Neural cell (in vitro differentiated cells): ENCODE results near the gene CDH4. TPM values are rescaled to one million over a fixed set of nuclear protein-coding genes. Genes with fewer than 3 reads are reported as not detected.
"Not testable (repeated sequence)": the region's sequence is repeated elsewhere in the genome, so short reads cannot be mapped to it uniquely, and the experiment has no call there.

Source experiments
- H2AFZ ChIP-seq: fragments of 200-600, 300-800 bp; sonication (generic), shearing (Covaris generic); 2 replicates; pipeline ENCODE4 v1.6.0; 2014; ENCODE audit warnings: low read depth, mild to moderate bottlenecking, antibody characterized with exemption, low read length, moderate library complexity
- H3F3A ChIP-seq: fragments of 200-600 bp; shearing (Covaris generic); 2 replicates; pipeline ENCODE4 v1.6.1; 2016; ENCODE audit warnings: mild to moderate bottlenecking, moderate library complexity, mixed read lengths, antibody characterized with exemption, low read length; ENCODE audit not compliant: insufficient read depth, poor library complexity, severe bottlenecking
- H3K27ac ChIP-seq: fragments of 200-600, 300-800 bp; sonication (generic), shearing (Covaris generic); 2 replicates; pipeline ENCODE4 v1.5.1; 2014; ENCODE audit warnings: mild to moderate bottlenecking, low read length, moderate library complexity
- H3K27me3 ChIP-seq: fragments of 300-800, 200-600 bp; sonication (generic), shearing (Covaris generic); 2 replicates; pipeline ENCODE4 v1.6.0; 2014; ENCODE audit warnings: mild to moderate bottlenecking, low read depth, low read length, moderate library complexity; ENCODE audit not compliant: insufficient read depth
- H3K36me3 ChIP-seq: fragments of 300-800, 200-600 bp; sonication (generic), shearing (Covaris generic); 2 replicates; pipeline ENCODE4 v1.5.1; 2014; ENCODE audit warnings: mild to moderate bottlenecking, antibody characterized with exemption, low read length, moderate library complexity; ENCODE audit not compliant: insufficient read depth
- H3K4me2 ChIP-seq: fragments of 300-800, 200-600 bp; sonication (generic), shearing (Covaris generic); 2 replicates; pipeline ENCODE4 v1.6.0; 2014; ENCODE audit warnings: mild to moderate bottlenecking, low read length
- H3K4me3 ChIP-seq: fragments of 300-800, 200-600 bp; sonication (generic), shearing (Covaris generic); 2 replicates; pipeline ENCODE4 v1.5.1; 2014; ENCODE audit warnings: mild to moderate bottlenecking, low read length, moderate library complexity
- H3K79me2 ChIP-seq: fragments of 200-600 bp; shearing (Covaris generic); replicated peaks from 2 replicates; pipeline ENCODE4 v1.6.0; 2014; ENCODE audit warnings: mild to moderate bottlenecking, low read length, moderate library complexity; ENCODE audit not compliant: insufficient read depth
- H3K9ac ChIP-seq: fragments of 300-800, 200-600 bp; sonication (generic), shearing (Covaris generic); 2 replicates; pipeline ENCODE4 v1.6.1; 2016; ENCODE audit warnings: mild to moderate bottlenecking, low read length, mixed read lengths
- H3K9me2 ChIP-seq: fragments of 200-600 bp; shearing (Covaris generic); 2 replicates; pipeline ENCODE4 v1.6.1; 2016; ENCODE audit warnings: mild to moderate bottlenecking, low read length, mixed read lengths; ENCODE audit not compliant: insufficient read depth
- H3K9me3 ChIP-seq: fragments of 200-600, 300-800 bp; sonication (generic), shearing (Covaris generic); 2 replicates; pipeline ENCODE4 v1.6.1; 2016; ENCODE audit warnings: mild to moderate bottlenecking, mixed run types, low read length, moderate library complexity, mixed read lengths
- H4K20me1 ChIP-seq: fragments of 200-600 bp; shearing (Covaris generic); 2 replicates; pipeline ENCODE4 v1.6.1; 2016; ENCODE audit warnings: mild to moderate bottlenecking, mixed run types; ENCODE audit not compliant: insufficient read depth
- EP300 ChIP-seq: fragments of 450-650 bp; conservative IDR thresholded peaks from 2 replicates; pipeline ENCODE4 v1.6.1; 2014; ENCODE audit warnings: antibody characterized with exemption, mild to moderate bottlenecking, moderate library complexity; ENCODE audit not compliant: poor library complexity, severe bottlenecking
- EZH2 ChIP-seq: fragments of 200-600, 300-800 bp; shearing (Covaris generic), sonication (generic); IDR thresholded peaks from 2 replicates; pipeline ENCODE4 v1.6.1; 2014; ENCODE audit warnings: antibody characterized with exemption, low read length, borderline replicate concordance, mild to moderate bottlenecking; ENCODE audit not compliant: insufficient read depth, poor library complexity, severe bottlenecking
- MXI1 ChIP-seq: fragments of 450-650 bp; conservative IDR thresholded peaks from 2 replicates; pipeline ENCODE4 v1.6.1; 2014; ENCODE audit warnings: antibody characterized with exemption, mild to moderate bottlenecking; ENCODE audit not compliant: poor library complexity, severe bottlenecking
- SMC3 ChIP-seq: fragments of 450-650 bp; conservative IDR thresholded peaks from 2 replicates; pipeline ENCODE4 v1.6.1; 2014; ENCODE audit warnings: antibody characterized with exemption, mild to moderate bottlenecking, moderate library complexity; ENCODE audit not compliant: poor library complexity
- TAF1 ChIP-seq: IDR thresholded peaks from 2 replicates; pipeline ENCODE4 v1.6.1; 2012; ENCODE audit warnings: low read depth
- polyA plus RNA-seq: library from polyadenylated mRNA; depleted of rRNA; stranded (reverse); fragments of >200 nt; gene quantifications from 2 replicates; pipeline ENCODE4 v1.2.3, GENCODE V29; 2014
- TF ChIP-seq, protein P1 (sequence below): IDR thresholded peaks from 2 replicates; pipeline ENCODE4 v1.6.1; 2012; ENCODE audit warnings: borderline replicate concordance
- TF ChIP-seq, protein P2 (sequence below): fragments of 450-650 bp; IDR thresholded peaks from 2 replicates; pipeline ENCODE4 v1.5.1; 2014; ENCODE audit warnings: antibody characterized with exemption, mild to moderate bottlenecking, moderate library complexity; ENCODE audit not compliant: poor library complexity, severe bottlenecking

The CDH4 gene
- polyA plus RNA-seq, 1 donor from 2014 or later = 24.6 TPM

DNA sequence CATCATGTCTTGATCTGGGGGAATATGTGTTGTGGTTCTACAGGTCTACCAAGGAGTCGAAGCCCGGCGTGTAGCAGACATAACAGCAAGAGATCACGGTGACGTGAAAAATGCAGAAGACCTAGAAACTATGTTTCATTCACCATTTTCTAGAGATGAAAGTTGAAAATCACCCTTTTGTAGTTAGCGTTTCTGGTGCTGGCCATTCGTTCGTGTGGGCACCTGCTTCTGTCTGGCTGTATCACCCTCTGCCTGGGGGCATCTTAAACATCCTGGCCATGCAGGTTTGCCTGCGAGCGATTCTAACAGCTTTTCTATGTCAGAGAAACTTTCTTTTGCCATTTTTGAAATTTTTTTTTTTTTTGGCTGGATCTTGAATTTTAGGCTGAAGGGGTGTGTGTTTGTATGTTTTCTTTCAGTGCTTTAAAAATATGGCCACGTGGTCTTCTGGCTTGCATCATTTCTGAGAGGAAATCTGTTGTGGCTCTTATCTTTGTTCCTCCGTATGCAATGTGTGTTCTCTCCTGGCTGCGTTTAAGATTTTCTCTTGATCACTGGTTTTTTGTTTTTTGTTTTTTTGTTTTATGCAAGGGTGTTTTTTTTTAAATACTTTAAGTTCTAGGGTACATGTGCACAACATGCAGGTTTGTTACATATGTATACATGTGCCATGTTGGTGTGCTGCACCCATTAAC lies 226.7 kb downstream of the CDH4 start:
- Histone ChIP-seq H3K27me3 (no peaks in the 10 kb centered on the region), H3F3A (no peaks in the 10 kb centered on the region), H3K36me3 (no peaks in the 10 kb centered on the region), H4K20me1 (no peaks in the 10 kb centered on the region), H3K79me2 (no peaks in the 10 kb centered on the region), H3K27ac (no peak overlapping the region), H3K4me2 (no peak overlapping the region), H2AFZ (no peak overlapping the region), H3K9ac (no peak overlapping the region), H3K9me3 (no peaks in the 10 kb centered on the region), H3K9me2 (no peaks in the 10 kb centered on the region), H3K4me3 (no peak overlapping the region)
- TF ChIP-seq EZH2 = no peak
- no peak for TF ChIP-seq MXI1
- TF ChIP-seq EP300 = no peak
- TF ChIP-seq TAF1 = no peak
- TF ChIP-seq, protein P1, sequence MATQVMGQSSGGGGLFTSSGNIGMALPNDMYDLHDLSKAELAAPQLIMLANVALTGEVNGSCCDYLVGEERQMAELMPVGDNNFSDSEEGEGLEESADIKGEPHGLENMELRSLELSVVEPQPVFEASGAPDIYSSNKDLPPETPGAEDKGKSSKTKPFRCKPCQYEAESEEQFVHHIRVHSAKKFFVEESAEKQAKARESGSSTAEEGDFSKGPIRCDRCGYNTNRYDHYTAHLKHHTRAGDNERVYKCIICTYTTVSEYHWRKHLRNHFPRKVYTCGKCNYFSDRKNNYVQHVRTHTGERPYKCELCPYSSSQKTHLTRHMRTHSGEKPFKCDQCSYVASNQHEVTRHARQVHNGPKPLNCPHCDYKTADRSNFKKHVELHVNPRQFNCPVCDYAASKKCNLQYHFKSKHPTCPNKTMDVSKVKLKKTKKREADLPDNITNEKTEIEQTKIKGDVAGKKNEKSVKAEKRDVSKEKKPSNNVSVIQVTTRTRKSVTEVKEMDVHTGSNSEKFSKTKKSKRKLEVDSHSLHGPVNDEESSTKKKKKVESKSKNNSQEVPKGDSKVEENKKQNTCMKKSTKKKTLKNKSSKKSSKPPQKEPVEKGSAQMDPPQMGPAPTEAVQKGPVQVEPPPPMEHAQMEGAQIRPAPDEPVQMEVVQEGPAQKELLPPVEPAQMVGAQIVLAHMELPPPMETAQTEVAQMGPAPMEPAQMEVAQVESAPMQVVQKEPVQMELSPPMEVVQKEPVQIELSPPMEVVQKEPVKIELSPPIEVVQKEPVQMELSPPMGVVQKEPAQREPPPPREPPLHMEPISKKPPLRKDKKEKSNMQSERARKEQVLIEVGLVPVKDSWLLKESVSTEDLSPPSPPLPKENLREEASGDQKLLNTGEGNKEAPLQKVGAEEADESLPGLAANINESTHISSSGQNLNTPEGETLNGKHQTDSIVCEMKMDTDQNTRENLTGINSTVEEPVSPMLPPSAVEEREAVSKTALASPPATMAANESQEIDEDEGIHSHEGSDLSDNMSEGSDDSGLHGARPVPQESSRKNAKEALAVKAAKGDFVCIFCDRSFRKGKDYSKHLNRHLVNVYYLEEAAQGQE = no peak
- no peak for TF ChIP-seq SMC3
- TF ChIP-seq, protein P2, sequence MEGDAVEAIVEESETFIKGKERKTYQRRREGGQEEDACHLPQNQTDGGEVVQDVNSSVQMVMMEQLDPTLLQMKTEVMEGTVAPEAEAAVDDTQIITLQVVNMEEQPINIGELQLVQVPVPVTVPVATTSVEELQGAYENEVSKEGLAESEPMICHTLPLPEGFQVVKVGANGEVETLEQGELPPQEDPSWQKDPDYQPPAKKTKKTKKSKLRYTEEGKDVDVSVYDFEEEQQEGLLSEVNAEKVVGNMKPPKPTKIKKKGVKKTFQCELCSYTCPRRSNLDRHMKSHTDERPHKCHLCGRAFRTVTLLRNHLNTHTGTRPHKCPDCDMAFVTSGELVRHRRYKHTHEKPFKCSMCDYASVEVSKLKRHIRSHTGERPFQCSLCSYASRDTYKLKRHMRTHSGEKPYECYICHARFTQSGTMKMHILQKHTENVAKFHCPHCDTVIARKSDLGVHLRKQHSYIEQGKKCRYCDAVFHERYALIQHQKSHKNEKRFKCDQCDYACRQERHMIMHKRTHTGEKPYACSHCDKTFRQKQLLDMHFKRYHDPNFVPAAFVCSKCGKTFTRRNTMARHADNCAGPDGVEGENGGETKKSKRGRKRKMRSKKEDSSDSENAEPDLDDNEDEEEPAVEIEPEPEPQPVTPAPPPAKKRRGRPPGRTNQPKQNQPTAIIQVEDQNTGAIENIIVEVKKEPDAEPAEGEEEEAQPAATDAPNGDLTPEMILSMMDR = no peak

DNA sequence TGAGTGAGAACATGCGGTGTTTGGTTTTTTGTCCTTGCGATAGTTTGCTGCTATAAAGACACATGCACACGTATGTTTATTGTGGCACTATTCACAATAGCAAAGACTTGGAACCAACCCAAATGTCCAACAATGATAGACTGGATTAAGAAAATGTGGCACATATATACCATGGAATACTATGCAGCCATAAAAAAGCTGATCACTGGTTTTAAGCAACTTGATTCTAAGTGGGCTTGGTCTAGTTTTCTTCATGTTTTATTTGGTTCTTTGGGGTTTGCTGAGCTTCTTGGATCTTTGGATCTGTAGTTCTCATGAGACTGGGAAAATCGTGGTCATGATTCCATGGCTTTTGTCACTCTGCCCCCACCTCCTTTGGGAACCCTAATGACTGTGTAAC lies 227.4 kb downstream of the CDH4 start:
- not testable (repeated sequence) for H3K9me2 ChIP-seq, H3K4me3 ChIP-seq, H3K9ac ChIP-seq, H3K9me3 ChIP-seq, H3K36me3 ChIP-seq, H2AFZ ChIP-seq, H3K27me3 ChIP-seq, H3K4me2 ChIP-seq, H3F3A ChIP-seq, H3K27ac ChIP-seq, H4K20me1 ChIP-seq, H3K79me2 ChIP-seq
